Epithelial cell of esophagus (primary cell): Measurements from ENCODE around the gene BCAS4.

Experiments
- DNase-seq: peaks from one replicate; pipeline ENCODE4 v3.0.0; 2010; ENCODE audit warnings: low read depth
- H3K4me3 ChIP-seq: 2 replicates; pipeline ENCODE4 v1.5.1; 2011; ENCODE audit warnings: mild to moderate bottlenecking, low read length, control low read depth
- TF ChIP-seq, protein P1 (sequence below): IDR thresholded peaks from 2 replicates; pipeline ENCODE4 v1.5.1; 2011; ENCODE audit warnings: low read depth, mild to moderate bottlenecking, low read length, control low read depth, inconsistent platforms; ENCODE audit not compliant: insufficient read depth; ENCODE audit errors: missing control alignments

The BCAS4 gene

GRCh38 chr20:50868509-50869495 is 73.9 kb downstream of the BCAS4 start:
- TF ChIP-seq, protein P1, sequence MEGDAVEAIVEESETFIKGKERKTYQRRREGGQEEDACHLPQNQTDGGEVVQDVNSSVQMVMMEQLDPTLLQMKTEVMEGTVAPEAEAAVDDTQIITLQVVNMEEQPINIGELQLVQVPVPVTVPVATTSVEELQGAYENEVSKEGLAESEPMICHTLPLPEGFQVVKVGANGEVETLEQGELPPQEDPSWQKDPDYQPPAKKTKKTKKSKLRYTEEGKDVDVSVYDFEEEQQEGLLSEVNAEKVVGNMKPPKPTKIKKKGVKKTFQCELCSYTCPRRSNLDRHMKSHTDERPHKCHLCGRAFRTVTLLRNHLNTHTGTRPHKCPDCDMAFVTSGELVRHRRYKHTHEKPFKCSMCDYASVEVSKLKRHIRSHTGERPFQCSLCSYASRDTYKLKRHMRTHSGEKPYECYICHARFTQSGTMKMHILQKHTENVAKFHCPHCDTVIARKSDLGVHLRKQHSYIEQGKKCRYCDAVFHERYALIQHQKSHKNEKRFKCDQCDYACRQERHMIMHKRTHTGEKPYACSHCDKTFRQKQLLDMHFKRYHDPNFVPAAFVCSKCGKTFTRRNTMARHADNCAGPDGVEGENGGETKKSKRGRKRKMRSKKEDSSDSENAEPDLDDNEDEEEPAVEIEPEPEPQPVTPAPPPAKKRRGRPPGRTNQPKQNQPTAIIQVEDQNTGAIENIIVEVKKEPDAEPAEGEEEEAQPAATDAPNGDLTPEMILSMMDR = no peak
- peak; percentile 78 for DNase-seq
- H3K4me3 ChIP-seq = no peak overlapping the region

- TF ChIP-seq, protein P1 = no peak
- no peak overlapping the region for H3K4me3 ChIP-seq
- DNase-seq = no peak
Observed at GRCh38 chr20:50870561-50871161, 75.8 kb downstream of the BCAS4 start.

- no peak overlapping the region for H3K4me3 ChIP-seq
- TF ChIP-seq, protein P1 = no peak
- DNase-seq = no peak
Observed at GRCh38 chr20:50872560-50873425, 77.9 kb downstream of the BCAS4 start.

DNA sequence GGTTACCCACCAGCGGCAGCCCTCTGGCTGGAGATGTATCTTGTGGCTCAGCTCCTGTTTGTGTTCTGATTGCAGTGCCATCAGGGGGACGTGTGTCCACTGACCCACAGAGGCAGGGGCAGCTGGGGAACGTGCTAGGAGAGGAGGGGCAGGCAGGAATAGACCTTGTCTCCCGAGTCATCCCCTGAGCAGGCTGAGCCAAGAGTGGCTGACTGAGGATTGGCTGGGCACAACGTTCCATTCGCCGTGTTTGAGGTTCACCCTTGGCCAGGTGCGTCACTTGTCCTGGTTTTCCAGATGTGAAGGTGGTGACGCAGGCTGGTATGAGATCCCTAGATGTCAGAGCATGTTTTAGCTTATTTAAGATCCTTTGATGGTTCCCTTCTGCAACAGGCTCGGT is 78.7 kb downstream of the BCAS4 start:
- TF ChIP-seq, protein P1 = no peak
- no peak for DNase-seq
- H3K4me3 ChIP-seq = no peak overlapping the region

DNA sequence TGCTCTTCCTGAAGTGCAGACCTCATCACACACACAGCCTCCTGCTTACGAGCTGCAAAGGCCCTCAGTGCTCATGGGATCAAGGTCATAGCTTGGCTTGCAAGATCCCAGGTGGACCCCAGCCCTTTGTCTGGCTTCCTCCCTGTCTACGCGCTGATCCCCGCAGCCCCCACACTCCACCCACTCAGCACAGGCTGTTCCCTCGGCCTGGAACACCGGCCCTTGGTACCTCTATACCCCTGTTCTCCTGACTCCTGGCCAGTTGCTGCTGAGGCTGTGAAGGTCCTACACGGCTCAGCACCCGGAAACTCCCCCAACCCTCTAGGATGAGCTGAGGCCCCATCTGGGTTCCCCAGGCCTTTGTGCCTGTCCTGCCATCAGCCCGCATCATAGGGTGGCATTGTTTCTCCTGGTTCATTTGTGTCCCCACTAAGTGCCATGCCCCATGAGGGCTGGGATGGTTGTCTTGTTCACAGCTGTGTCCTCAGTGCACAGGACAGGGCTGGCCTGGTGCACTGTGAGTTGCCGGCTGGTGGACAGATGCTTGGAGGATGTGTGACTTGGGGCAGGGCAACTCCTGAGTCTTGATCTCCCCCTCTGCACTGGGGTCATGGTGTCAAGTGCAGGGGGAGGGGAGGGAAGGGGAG is 79.4 kb downstream of the BCAS4 start:
- TF ChIP-seq, protein P1 = no peak
- H3K4me3 ChIP-seq = no peak overlapping the region
- no peak for DNase-seq
